GM12878 (cell line): Measurements from ENCODE around the gene EEF1AKMT3. TPM values are rescaled to one million over a fixed set of nuclear protein-coding genes. Genes with fewer than 3 reads are reported as not detected.

Experiments
- CUX1 ChIP-seq: IDR thresholded peaks from 2 replicates; pipeline ENCODE4 v1.6.1; 2012; ENCODE audit warnings: improper control_type of control experiment, low read depth, low read length; ENCODE audit not compliant: insufficient replicate concordance
- E2F8 ChIP-seq: fragments of 450-650 bp; IDR thresholded peaks from 2 replicates; pipeline ENCODE4 v1.6.1; 2018; ENCODE audit warnings: mild to moderate bottlenecking, low read depth, moderate library complexity; ENCODE audit not compliant: partially characterized antibody
- FOXK2 ChIP-seq: fragments of 450-650 bp; IDR thresholded peaks from 2 replicates; pipeline ENCODE4 v1.6.1; 2017; ENCODE audit warnings: mild to moderate bottlenecking, moderate library complexity
- GATAD2B ChIP-seq: fragments of 450-650 bp; conservative IDR thresholded peaks from 2 replicates; pipeline ENCODE4 v1.6.1; 2017; ENCODE audit warnings: low read depth, mild to moderate bottlenecking, moderate library complexity
- MTA2 ChIP-seq: fragments of 450-650 bp; IDR thresholded peaks from 2 replicates; pipeline ENCODE4 v1.6.1; 2016; ENCODE audit warnings: low read depth, mild to moderate bottlenecking, moderate library complexity
- POLR2AphosphoS2 ChIP-seq: IDR thresholded peaks from 2 replicates; pipeline ENCODE4 v1.6.1; 2011; ENCODE audit warnings: low read depth, mild to moderate bottlenecking, low read length, improper control_type of control experiment, moderate library complexity
- RCOR1 ChIP-seq: conservative IDR thresholded peaks from 2 replicates; pipeline ENCODE4 v1.6.1; 2012; ENCODE audit warnings: low read depth, low read length, improper control_type of control experiment
- SRF ChIP-seq, 2 experiments: IDR thresholded peaks; 2 replicates each; pipeline ENCODE4 v1.6.1; 2011; ENCODE audit warnings: low read depth in 2 of 2, low read length in 2 of 2, mild to moderate bottlenecking in 1 of 2, moderate library complexity in 1 of 2
- TCF7 ChIP-seq: IDR thresholded peaks from 2 replicates; pipeline ENCODE4 v1.6.1; 2014; ENCODE audit warnings: antibody characterized with exemption, borderline replicate concordance
- USF1 ChIP-seq: IDR thresholded peaks from 2 replicates; pipeline ENCODE4 v1.6.1; 2011; ENCODE audit warnings: borderline replicate concordance, low read depth, mild to moderate bottlenecking, moderate library complexity, mixed read lengths, low read length; ENCODE audit not compliant: insufficient read depth; ENCODE audit errors: extremely low read length
- ZNF687 ChIP-seq: fragments of 450-650 bp; IDR thresholded peaks from 2 replicates; pipeline ENCODE4 v1.6.1; 2017; ENCODE audit warnings: mild to moderate bottlenecking, moderate library complexity
- polyA plus RNA-seq, 11 experiments: library from polyadenylated mRNA; depleted of rRNA in 4 of 11; unstranded in 6 of 11; stranded (reverse) in 5 of 11; fragments of >200 nt; fragmentation: Nextera tagmentation in 4 of 11; fragmentation: Illumina TruSeq in 1 of 11; extraction: Ambion mirVana in 4 of 11; extraction: Trizol in 1 of 11; gene quantifications; 1 replicate in 1 of 11; 2 replicates in 10 of 11; pipeline versions ENCODE4 v1.2.1 to v1.2.3, GENCODE V29; 2011 to 2016; ENCODE audit warnings: inconsistent platforms in 2 of 11, missing spikeins in 2 of 11, low read depth in 1 of 11
- total RNA-seq, 4 experiments: library from RNA; depleted of rRNA in 3 of 4; stranded (reverse); fragments of >200 nt in 3 of 4; fragmentation: Illumina TruSeq in 1 of 4; extraction: Trizol in 1 of 4; gene quantifications; 2 replicates each; pipeline versions ENCODE4 v1.2.1 to v1.2.3, GENCODE V29; 2013 to 2021

EEF1AKMT3 gene
- total and polyA plus RNA-seq, 10 of the 15 experiments (the other 5 are each of a cell fraction or from before 2014, with no cell fraction given), result 1.2 to 8.2 (median 3.5) TPM

- TF ChIP-seq CUX1, result no peak
- TF ChIP-seq GATAD2B, result no peak
- TF ChIP-seq ZNF687, result no peak
- TF ChIP-seq SRF (IDR thresholded peaks at IDR 0.05; ENCODE audit: low read depth in 2 of 2, low read length in 2 of 2), result no peak
- TF ChIP-seq TCF7, result no peak
- no peak for TF ChIP-seq FOXK2
- TF ChIP-seq POLR2AphosphoS2, result no peak
- TF ChIP-seq MTA2, result no peak
- TF ChIP-seq E2F8, result no peak
- TF ChIP-seq USF1, result no peak
- TF ChIP-seq RCOR1, result no peak
These were observed 41.8 kb downstream of the EEF1AKMT3 start (continued) for GRCh38 chr12:57813971-57814772.
